ENCODE data around the gene ANGPTL4.
"Not testable (repeated sequence)": the region's sequence is repeated elsewhere in the genome, so short reads cannot be mapped to it uniquely, and the experiment has no call there.

Gene ANGPTL4, protein sequence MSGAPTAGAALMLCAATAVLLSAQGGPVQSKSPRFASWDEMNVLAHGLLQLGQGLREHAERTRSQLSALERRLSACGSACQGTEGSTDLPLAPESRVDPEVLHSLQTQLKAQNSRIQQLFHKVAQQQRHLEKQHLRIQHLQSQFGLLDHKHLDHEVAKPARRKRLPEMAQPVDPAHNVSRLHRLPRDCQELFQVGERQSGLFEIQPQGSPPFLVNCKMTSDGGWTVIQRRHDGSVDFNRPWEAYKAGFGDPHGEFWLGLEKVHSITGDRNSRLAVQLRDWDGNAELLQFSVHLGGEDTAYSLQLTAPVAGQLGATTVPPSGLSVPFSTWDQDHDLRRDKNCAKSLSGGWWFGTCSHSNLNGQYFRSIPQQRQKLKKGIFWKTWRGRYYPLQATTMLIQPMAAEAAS

DNA sequence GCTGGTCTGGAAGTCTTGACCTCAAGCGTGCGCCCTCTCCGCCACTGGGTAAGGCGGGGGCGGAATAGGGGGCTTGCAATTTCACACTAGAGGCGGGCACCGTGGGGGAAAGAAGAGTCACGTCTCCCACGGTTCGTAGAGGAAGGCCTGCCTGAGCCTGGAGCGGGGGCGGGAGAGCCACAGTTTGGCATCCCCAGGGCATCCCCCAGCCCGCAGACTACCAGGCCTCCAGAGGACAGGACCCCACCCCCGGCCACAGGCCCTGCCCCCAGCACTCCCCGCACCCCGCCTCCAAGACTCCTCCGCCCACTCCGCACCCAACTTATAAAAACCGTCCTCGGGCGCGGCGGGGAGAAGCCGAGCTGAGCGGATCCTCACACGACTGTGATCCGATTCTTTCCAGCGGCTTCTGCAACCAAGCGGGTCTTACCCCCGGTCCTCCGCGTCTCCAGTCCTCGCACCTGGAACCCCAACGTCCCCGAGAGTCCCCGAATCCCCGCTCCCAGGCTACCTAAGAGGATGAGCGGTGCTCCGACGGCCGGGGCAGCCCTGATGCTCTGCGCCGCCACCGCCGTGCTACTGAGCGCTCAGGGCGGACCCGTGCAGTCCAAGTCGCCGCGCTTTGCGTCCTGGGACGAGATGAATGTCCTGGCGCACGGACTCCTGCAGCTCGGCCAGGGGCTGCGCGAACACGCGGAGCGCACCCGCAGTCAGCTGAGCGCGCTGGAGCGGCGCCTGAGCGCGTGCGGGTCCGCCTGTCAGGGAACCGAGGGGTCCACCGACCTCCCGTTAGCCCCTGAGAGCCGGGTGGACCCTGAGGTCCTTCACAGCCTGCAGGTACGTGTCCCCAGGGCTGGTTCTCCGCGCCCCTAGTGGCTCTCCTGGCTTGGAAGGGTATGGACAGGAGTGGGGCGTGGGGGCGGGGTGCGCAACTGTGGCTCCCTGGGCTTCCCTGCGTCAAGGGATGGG is at the start of gene ANGPTL4:
ANGPTL4 (plus strand) TSS at position 353 of the 969 bp plus-strand sequence; CDS start at position 520, 167 bp downstream.
- no peak for DNase-seq

DNA sequence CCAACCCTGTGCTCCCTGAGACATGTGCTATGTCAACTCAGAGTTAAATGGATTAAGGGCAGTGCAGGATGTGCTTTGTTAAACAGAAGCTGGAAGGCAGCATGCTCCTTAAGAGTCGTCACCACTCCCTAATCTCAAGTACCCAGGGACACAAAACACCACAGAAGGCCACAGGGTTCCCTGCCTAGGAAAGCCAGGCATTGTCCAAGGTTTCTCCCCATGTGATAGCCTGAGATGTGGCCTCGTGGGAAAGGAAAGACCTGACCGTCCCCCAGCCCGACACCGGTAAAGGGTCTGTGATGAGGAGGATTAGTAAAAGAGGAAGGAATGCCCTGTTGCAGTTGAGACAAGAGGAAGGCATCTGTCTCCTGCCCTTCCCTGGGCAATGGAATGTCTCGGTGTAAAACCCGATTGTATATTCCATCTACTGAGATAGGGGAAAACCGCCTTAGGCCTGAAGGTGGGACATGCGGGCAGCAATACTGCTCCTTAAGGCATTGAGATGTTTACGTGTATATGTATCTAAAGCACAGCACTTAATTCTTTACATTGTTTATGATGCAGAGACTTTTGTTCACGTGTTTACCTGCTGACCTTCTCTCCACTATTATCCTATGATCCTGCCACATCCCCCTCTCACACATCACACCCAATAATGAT is 48.8 kb upstream of the ANGPTL4 start:
- DNase-seq: not testable (repeated sequence)

DNA sequence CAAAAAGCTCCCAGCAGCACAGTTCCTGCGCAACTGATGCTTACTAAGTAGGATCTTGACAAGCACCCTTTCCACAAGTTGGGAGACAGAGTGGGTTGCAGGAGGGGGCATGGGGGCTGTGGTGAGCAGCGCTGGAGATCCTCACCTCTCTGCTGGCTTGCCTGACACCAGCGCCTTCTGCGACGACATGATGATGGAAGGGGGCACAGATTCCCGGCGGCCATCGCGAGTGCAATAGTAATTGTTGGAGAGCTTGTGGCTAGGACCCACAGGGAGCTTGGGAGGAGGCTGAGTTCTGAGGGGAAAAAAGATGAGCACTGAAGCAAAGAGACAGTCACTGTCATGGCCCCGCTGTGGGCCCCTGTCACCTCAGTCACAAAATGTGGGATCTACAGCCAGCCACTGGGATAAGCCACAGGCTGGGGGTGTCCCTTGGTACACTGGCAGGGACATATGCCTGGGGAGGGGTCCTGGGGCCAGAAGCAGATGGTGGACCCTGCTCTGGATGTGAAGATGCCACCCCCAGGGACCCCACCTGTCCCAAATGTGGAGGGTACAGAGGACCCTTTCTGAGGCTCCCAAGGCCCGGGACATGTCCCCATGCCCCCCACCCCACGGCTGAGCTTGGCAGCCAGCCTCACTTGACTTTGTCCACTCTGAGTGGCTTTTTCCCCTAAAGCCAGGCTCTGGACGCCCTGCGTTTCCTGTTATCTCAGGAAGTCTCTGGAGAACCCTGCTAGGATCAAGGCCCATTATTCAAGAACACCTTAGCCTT is 47.4 kb upstream of the ANGPTL4 start:
- DNase-seq: no peak

DNA sequence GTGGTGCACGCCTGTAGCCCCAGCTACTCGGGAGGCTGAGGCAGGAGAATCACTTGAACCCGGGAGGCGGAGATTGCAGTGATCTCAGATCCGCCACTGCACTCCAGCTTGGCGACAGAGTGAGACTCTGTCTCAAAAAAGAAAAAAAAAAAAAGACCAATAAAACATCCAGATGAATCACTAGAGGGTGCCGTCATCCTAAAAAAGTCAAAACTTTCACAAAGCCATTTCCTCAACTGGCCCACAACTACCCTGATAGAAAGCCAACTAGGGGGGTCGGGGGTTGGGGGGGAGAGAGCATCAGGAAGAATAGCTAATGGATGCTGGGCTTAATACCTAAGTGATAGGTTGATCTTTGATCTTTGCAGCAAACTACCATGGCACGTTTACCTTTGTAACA is 45.1 kb upstream of the ANGPTL4 start:
- not testable (repeated sequence) for DNase-seq

DNA sequence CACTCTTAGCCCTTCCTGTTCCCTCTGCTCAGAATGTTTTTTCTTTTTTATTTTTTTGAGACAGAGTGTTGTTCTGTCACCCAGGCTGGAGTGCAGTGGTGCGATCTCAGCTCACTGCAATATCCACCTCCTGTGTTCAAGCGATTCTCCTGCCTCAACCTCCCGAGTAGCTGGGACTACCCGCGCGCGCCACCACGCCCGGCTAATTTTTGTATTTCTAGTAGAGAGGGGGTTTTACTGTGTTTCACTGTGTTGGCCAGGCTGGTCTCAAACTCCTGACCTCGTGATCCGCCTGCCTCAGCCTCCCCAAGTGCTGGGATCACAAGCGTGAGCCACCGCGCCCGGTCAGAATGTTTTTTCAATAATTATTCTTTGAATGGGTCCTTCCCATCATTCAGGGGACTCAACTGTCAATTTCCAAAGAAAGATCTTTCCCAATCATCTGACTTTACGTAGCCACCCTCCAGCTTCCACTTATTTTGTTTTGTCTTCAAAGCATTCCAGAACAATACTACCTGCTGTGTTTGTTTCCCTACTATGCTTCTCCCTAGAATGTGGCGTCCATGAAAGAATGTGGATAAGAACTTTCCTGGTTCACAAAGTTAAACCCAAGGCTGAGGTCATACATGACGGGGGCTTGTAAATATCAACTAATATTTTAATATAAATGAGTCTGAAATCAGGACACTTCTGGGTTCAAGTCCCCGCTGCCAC is 44.0 kb upstream of the ANGPTL4 start:
- DNase-seq: no peak

DNA sequence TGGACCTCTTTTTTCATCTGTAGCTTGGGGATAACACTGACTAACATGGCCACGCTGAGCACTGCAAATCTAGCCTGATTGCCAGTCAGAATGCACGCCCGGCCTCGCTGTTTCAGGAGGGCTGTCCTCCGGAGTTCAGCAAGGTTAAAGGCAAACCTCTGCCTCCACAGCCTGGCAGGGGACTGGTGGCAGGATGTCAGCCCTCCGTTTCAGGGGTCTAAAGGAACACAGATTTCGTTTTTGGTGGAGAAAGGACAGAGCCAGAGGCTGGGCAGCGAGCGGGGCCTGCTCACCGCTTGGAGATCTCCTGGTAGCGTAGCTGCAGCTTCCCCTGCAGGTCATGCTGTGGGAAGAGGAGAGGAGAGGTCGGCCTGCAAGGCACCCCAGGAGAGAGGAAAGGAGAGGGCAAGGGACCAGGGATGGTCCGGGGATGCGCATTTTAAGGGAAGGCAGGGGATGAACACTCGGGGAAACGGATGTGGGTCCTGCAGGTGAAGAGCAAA is 43.3 kb upstream of the ANGPTL4 start:
- DNase-seq: no peak

DNA sequence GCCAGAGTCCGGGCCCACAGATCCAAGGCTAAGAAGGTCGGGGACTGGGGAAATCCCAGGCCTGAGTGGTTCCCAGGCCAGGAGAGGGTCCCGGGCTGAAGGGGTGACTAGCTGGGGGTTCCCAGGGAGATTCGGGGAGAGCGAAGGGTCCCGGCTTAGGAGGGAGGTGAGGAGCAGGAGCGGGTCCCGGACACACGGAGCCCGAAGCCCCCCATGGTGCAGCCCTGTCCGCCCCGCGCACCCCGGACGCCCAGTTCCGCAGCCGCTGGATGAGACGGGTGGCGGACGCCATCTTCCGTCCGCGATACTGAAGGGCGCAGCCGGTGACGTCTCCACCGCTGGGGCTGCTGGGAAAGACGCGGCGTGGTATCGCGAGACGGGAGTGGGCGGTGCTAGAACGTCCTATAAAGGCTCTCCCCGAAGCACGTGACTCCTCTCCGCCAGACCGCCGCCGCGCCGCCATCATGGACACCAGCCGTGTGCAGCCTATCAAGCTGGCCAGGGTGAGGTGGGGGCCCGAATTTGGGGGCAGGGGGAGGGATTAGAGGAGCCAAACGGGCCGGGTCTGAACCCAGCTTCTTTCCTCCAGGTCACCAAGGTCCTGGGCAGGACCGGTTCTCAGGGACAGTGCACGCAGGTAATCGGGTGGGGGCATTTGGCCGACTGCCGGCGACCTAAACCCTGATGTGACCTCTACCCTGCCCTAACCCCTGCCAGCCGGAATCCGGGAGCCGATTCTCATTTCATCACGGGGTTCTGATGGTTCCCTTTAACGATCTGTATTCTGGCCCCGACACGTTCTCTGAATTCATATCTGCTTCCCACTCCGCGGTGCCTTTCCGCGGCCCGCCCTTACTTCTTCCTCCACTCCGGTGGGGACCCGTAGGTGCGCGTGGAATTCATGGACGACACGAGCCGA is 42.6 kb upstream of the ANGPTL4 start, which contains the start of the genes NDUFA7 and RPS28:
NDUFA7 (minus strand) TSS at position 309 of the 919 bp plus-strand sequence; CDS start at position 292, 17 bp downstream.
RPS28 (plus strand) TSS at position 430 of the 919 bp plus-strand sequence; CDS start at position 465, 35 bp downstream.
- peak; percentile 96 for DNase-seq

DNA sequence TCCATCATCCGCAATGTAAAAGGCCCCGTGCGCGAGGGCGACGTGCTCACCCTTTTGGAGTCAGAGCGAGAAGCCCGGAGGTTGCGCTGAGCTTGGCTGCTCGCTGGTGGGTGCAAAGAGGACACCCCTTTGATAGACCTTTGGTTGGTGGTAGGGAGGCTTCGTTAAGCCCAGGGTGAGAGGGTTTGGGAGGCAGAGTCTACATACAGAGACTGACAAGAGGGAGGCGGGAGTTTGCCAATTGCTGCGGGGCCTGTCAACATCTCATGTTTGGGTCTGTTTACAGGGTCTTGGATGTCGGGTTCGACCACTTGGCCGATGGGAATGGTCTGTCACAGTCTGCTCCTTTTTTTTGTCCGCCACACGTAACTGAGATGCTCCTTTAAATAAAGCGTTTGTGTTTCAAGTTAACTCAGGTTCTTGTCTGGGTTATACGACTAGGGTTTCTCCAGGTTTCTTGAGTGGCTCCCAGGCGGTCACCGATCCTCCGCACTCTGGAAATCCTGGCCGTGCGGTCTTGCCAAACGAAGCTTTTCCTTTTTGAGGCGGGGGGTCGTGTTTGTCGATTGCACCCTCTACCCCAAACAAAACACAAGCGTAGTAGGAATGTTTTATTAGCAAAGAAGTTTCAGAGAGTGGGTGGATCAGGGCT is 41.8 kb upstream of the ANGPTL4 start:
- DNase-seq: no peak

DNA sequence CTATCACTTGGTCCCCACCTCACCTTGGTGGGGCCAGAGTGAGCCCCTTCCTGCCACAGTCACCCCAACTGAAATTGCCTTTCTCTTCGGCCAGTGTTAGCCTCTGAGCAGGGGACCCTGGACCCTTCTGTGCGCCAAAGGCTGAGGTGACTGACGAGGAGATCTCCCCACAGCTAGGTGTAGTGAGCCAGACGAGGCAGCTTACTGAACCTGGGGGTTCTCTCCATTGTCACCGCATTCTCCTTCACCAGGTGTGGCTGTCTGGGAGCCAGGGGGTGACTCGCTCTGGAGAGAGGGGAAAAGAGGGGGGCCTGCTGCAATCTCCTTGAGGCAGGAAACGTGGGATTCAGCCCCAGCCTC is 41.3 kb upstream of the ANGPTL4 start:
- DNase-seq: no peak

DNA sequence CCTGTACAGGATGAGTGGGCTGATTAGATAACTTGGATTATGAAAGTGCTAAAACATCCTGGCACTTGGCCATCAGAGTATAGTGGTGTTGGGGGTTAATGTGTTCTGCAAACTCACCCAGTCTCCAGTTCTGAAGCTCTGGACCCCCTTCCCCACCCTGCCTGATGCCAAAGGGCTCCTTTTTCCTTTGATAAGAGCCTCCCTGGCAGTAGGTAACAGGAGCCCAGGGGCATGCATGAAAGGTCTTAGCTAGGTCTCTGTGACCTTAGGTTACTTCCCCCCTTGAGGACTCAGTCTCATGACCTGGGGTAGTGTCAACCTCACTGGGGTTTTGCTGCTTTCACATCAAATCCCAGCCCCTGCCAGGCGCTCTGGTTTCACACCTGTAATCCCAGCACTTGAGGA is 40.2 kb upstream of the ANGPTL4 start:
- DNase-seq: no peak

DNA sequence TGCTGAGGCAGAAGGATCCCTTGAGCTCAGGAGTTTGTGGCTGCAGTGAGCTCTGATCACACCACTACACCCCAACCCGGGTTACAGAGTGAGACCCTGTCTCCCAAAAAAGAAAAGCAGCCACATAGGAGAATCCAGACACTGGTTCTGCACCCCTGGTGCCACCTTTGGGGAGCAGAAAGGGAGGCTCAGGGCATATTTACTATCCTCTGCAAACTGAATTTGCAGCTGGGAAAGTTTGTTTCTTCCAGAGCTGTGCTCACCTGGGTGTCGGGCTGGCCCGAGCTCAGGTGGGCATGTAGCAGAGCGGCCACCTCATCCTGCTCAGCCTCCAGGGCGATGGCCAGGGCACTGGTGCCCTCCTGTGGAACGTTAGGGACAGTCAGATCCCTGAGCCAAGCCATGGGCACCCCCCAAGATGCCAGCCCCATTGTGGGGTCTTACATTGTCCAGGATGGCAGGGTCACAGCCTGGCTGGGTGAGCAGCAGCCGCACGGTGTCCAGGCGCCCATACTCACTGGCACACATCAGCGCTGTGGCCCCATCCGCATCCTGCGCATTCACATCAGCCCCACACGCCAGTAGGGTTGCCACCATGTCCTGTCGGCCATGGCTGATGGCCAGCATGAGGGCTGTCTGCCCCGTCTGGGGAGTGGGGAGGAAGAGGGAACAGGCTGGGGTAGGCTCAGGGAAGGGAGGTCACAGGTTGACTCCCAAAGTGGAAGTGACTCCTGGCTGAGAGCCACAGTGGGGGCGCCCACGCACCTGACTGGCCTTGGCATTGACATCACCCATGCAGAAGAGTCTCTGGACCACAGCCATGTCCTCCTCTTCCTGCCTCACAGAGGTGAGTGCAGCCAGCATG is 39.5 kb upstream of the ANGPTL4 start:
- no peak for DNase-seq

DNA sequence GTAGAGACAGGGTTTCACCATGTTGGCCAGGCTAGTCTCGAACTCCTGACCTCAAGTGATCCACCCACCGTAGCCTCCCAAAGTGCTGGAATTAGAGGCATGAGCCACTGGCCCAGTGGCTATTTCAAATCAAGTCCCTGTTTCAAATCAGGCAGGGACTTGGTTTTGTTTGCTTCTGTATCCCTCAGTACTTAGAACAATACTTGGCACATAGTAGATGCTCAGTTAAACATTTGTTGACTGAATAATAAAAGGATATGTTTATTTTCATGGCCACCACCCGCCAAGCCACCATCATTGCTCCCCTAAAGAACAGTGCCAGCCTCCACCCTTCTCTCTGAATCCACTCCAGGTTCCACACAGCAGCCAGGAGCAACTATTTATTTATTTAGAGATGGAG is 38.5 kb upstream of the ANGPTL4 start:
- no peak for DNase-seq

DNA sequence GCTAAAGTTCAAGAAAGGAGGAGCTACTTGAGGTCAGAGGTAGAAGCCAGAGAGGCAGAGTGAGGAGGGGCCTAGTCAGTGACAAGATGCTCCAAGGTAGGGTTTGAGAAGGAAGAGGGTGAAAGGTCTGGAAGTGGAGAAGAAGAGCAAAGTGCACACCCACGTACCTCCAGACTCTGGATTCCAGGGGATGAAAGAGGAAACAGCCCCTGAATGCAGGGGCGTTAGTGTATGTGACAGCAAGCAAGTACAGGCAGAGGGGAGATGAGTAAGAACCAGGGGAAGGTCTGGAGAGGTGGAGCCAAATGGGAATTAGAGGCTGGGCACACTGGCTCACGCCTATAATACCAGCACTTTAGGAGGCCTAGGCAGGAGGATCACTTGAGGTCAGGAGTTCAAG is 34.0 kb upstream of the ANGPTL4 start:
- DNase-seq: no peak

DNA sequence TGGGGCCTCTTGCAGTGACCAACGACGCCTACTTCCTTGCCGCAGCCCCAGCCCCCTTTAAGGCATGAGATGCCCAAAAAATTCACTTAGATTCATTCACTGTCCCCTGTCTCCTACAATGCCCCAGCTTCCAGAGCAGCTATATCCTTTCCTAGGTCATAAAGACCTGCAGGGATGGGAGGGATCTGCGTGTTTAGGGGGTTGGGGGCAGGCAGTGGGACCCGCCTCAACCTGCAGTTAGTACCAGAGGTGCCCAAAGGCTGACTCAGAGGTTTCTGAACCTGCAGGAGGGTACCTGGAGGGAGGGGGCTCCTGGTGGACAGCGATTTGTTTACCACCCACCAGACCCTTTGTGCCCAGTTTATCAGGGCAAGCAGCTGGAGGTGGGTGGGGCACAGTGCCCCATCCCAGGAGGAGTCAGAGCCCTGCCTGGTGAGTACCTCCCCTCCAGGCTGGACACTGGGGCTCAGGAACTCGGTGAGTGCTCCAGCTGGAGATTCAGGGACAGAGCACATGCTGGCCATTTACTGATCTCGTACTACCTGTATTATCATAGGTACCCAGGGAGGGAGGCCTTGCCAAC is 32.6 kb upstream of the ANGPTL4 start:
- DNase-seq: no peak

DNA sequence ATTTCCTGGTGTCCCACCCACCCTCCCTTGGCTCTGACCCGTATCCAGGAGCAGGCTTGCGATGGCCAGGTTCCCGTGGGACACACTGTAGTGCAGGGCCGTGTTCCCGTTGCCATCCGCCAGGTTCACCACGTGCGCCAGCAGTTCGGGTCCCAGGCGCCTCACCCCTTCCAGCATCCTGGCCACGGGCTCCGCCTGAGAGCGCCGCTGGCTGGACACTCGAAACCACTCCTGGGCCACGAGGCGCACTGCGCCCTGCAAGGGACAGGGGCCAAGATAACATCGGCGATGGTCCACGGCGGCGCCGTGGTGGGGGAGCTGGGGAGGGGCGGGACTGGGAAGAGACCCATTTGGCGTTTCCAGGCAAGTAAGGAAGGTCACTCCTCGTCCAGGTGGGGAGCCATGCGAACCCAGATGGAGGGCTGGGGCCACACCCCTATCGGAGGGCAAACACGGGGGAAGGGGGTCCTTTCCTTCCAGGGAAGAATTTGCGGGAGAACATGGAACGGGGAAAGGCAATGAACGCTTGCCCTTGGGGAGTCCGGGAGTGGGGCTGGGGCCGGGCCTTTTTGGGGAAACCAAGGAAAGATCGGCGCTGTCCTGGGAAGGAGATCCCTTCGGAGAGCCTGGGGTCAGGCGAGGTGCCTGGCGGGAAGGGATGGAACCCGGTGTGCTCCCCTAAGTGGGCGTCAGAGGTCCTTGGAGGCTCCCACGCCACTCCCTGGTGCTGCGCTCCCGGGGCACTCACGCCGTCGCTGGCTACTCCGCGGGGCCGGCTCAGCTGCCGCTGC is 30.8 kb upstream of the ANGPTL4 start:
- DNase-seq: no peak

DNA sequence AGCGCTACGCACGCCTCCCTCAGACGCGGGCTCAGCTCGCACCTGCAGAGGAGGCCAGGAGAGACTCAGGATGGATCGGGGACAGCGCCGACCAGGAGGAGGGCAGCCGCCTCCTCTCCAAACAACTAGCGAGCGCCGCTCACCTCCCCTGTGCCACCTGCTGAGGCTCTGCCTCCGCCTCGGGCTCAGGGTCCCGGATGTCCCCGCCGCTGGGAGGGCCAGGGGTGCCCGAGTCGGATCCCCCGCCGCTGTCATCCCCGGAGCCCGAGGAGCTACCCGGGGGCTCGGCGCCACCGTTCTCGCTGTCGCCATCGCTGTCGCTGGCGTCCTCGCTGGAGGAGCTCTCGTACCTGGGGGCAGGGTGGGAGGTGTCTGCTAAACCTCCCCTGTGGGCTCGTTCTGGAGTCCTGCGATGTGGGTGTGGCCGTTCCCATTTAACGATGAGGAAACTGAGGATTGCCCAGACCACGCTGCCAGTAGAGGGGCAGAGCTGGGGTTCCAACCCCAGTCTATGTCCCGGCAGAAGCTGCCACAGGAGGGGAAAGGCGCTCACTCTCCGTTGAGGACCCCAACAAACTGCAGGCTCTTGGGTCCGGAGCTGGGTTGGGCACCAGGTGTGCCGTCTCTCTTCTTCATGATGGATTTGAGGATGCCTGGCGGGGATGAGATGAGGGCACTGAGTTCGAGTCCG is 30.0 kb upstream of the ANGPTL4 start:
- no peak for DNase-seq
